HepG2 (cell line): ENCODE measurements around the gene CEP131. TPM values are rescaled to one million over a fixed set of nuclear protein-coding genes. Genes with fewer than 3 reads are reported as not detected.
"Not testable (repeated sequence)": the region's sequence is repeated elsewhere in the genome, so short reads cannot be mapped to it uniquely, and the experiment has no call there.

Experiments used
- ATAC-seq: fragments of 200-7000 bp; cut with Tn5 transposase; 3 replicates; pipeline ENCODE4 v1.9.1; 2020; ENCODE audit warnings: mild to moderate bottlenecking, moderate library complexity
- BruUV-seq: library from RNA; stranded (reverse); fragments of 400-500 nt; replicated peaks from 2 replicates; lab custom pipeline; 2021; lab: Mats Ljungman, UMichigan
- CTCF ChIA-PET: fragments of 300-600 bp; formaldehyde crosslinking; extraction: SDS; loops from one replicate; lab custom pipeline; 2021; ENCODE audit warnings: low total read pairs, inconsistent platforms, low intra/inter-chr PET ratio; lab: Yijun Ruan, JAX
- POLR2A ChIA-PET: fragments of 350-600 bp; sonication (Branson Sonifier 250); formaldehyde crosslinking; loops from one replicate; lab custom pipeline; 2020; ENCODE audit warnings: antibody characterized with exemption, inconsistent platforms; lab: Yijun Ruan, JAX
- DNase-seq: peaks from one replicate; pipeline ENCODE4 v3.0.0-alpha.2; 2015; ENCODE audit warnings: low spot score
- FAIRE-seq: peaks from 3 replicates; lab custom pipeline; 2011; peaks lifted over from hg19 to GRCh38; lab: Jason Lieb, UNC
- H2AFZ ChIP-seq: one replicate; pipeline ENCODE4 v1.6.1; 2011; ENCODE audit warnings: low read length, inconsistent platforms
- H3K27ac ChIP-seq: fragments of 300-600 bp; 3 replicates; pipeline ENCODE4 v1.8.0; 2011; ENCODE audit warnings: mixed run types, mild to moderate bottlenecking, mixed read lengths, low read length, inconsistent platforms; ENCODE audit not compliant: insufficient read depth; ENCODE audit errors: extremely low read length
- H3K27me3 ChIP-seq, 2 experiments: fragments of 200-600 bp in 1 of 2; 2 replicates in 1 of 2; 3 replicates in 1 of 2; pipeline versions ENCODE4 v1.6.0 to v1.8.0; 2011; ENCODE audit warnings: low read length in 2 of 2, mild to moderate bottlenecking in 2 of 2, moderate library complexity in 2 of 2, inconsistent platforms in 1 of 2; ENCODE audit not compliant: insufficient read depth in 2 of 2, control insufficient read depth in 1 of 2
- H3K36me3 ChIP-seq, 2 experiments: fragments of 200-600 bp in 1 of 2; replicated peaks in 1 of 2; 2 replicates in 1 of 2; 3 replicates in 1 of 2; pipeline versions ENCODE4 v1.5.1 to v1.8.0; 2011; ENCODE audit warnings: low read length in 2 of 2, inconsistent platforms in 1 of 2; ENCODE audit not compliant: insufficient read depth in 2 of 2, control insufficient read depth in 1 of 2
- H3K4me1 ChIP-seq: 2 replicates; pipeline ENCODE4 v1.5.1; 2012; ENCODE audit warnings: low read length, inconsistent platforms; ENCODE audit not compliant: insufficient read depth
- H3K4me2 ChIP-seq: 2 replicates; pipeline ENCODE4 v1.6.0; 2011; ENCODE audit warnings: low read depth, low read length, inconsistent platforms
- H3K4me3 ChIP-seq, 3 experiments: fragments of 200-600 bp in 1 of 3; sonication (generic), shearing (Covaris generic) in 1 of 3; replicated peaks in 1 of 3; 2 replicates each; pipeline ENCODE4 v1.5.1; 2011 to 2016; ENCODE audit warnings: low read length in 3 of 3, inconsistent platforms in 2 of 3, low read depth in 2 of 3, mild to moderate bottlenecking in 2 of 3, control low read depth in 1 of 3, mixed read lengths in 1 of 3; ENCODE audit not compliant: insufficient read depth in 1 of 3
- H3K79me2 ChIP-seq: one replicate; pipeline ENCODE4 v1.6.1; 2011; ENCODE audit warnings: low read length, inconsistent platforms; ENCODE audit not compliant: insufficient read depth
- H3K9ac ChIP-seq: 2 replicates; pipeline ENCODE4 v1.6.0; 2011; ENCODE audit warnings: mild to moderate bottlenecking, low read depth, low read length, inconsistent platforms; ENCODE audit not compliant: insufficient read depth
- H3K9me3 ChIP-seq: 2 replicates; pipeline ENCODE4 v1.5.1; 2012; ENCODE audit warnings: mild to moderate bottlenecking, low read length
- H4K20me1 ChIP-seq: 2 replicates; pipeline ENCODE4 v1.6.0; 2011; ENCODE audit warnings: inconsistent platforms, mild to moderate bottlenecking, low read length, moderate library complexity; ENCODE audit not compliant: insufficient read depth
- FOXA3 ChIP-seq: IDR thresholded peaks from 2 replicates; pipeline ENCODE4 v1.6.1; 2016; ENCODE audit warnings: missing genetic modification reagents, missing compliant biosample characterization
- PHF8 ChIP-seq: sonication (generic); formaldehyde crosslinking; IDR thresholded peaks from 2 replicates; pipeline ENCODE4 v1.5.0; 2020; ENCODE audit warnings: missing genetic modification reagents
- SATB2 ChIP-seq: sonication (generic); formaldehyde crosslinking; IDR thresholded peaks from 2 replicates; pipeline ENCODE4 v1.5.0; 2020; ENCODE audit warnings: missing genetic modification reagents
- WGBS: methylation state at CpG from one replicate; pipeline ENCODE4 v1.1.6; 2017; ENCODE audit warnings: low lambda C conversion rate; 5-methylcytosine and 5-hydroxymethylcytosine counted together
- in situ Hi-C: cut with HindIII; loops from 2 replicates; pipeline ENCODE4 v1.10.0; 2017; ENCODE audit warnings: low pct_unique_long_range_greater_than_20kb; ENCODE audit not compliant: extremely low pct_ligation_motif_present
- intact Hi-C: fragments of 100-400 bp; cut with micrococcal nuclease; formaldehyde crosslinking; loops from one replicate; pipeline ENCODE4 v1.10.0; 2022; ENCODE audit not compliant: unreplicated experiment
- polyA plus RNA-seq, 8 experiments: library from polyadenylated mRNA; depleted of rRNA in 3 of 8; stranded (reverse) in 7 of 8; unstranded in 1 of 8; fragments of >200 nt; fragmentation: Illumina TruSeq in 4 of 8; extraction: Trizol in 4 of 8; gene quantifications; 2 replicates each; pipeline versions ENCODE4 v1.2.1 to v1.2.3, GENCODE V29; 2011 to 2016; ENCODE audit warnings: low read depth in 4 of 8, missing spikeins in 1 of 8, mixed read lengths in 1 of 8; ENCODE audit not compliant: insufficient read depth in 1 of 8
- total RNA-seq, 5 experiments: library from RNA; depleted of rRNA; stranded (reverse); fragments of >200 nt; fragmentation: Illumina TruSeq; extraction: Trizol; gene quantifications; 2 replicates each; pipeline ENCODE4 v1.2.3, GENCODE V29; 2016; ENCODE audit warnings: low read depth in 1 of 5
- TF ChIP-seq, protein P1 (sequence below), 2 experiments: sonication (generic) in 1 of 2; formaldehyde crosslinking in 1 of 2; IDR thresholded peaks; 2 replicates each; pipeline versions ENCODE4 v1.4.0 to v1.6.1; 2016 to 2020; ENCODE audit warnings: borderline replicate concordance in 1 of 2, low read depth in 1 of 2, mild to moderate bottlenecking in 1 of 2, missing genetic modification reagents in 1 of 2
- TF ChIP-seq, protein P2 (sequence below): sonication (generic); formaldehyde crosslinking; IDR thresholded peaks from 2 replicates; pipeline ENCODE4 v1.5.1; 2020; ENCODE audit warnings: missing genetic modification reagents, mild to moderate bottlenecking, borderline replicate concordance

Gene CEP131
- total and polyA plus RNA-seq, 2 of the 13 experiments (the other 11 are each of a cell fraction or from before 2014, with no cell fraction given), result 5.0 to 16.8 TPM

DNA sequence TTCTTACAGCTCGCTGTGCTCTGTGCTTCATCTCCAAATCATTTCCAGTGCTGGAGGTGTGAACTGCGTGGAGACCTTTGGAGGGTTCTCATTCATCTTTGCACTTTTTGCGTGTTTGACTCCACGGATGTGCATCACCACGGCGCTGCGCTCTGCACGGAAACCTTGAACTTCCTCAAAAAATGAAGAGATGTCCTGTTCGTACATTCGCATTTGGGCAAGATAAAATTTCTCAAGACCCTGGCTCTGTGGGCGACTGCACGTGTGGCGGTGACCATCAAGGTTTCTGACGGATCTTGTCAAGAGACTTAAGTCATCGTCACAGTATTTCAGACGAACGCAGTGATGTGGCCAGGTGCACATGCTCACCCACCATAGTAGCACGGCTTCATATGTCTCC, 67.8 kb downstream of the CEP131 start (continued):
- TF ChIP-seq, protein P1, sequence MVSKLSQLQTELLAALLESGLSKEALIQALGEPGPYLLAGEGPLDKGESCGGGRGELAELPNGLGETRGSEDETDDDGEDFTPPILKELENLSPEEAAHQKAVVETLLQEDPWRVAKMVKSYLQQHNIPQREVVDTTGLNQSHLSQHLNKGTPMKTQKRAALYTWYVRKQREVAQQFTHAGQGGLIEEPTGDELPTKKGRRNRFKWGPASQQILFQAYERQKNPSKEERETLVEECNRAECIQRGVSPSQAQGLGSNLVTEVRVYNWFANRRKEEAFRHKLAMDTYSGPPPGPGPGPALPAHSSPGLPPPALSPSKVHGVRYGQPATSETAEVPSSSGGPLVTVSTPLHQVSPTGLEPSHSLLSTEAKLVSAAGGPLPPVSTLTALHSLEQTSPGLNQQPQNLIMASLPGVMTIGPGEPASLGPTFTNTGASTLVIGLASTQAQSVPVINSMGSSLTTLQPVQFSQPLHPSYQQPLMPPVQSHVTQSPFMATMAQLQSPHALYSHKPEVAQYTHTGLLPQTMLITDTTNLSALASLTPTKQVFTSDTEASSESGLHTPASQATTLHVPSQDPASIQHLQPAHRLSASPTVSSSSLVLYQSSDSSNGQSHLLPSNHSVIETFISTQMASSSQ (IDR thresholded peaks at IDR 0.05; ENCODE audit: low read depth), result no peak
- TF ChIP-seq, protein P1 (CRISPR knock-in tag; IDR thresholded peaks at IDR 0.05; ENCODE audit: borderline replicate concordance), result no peak
- TF ChIP-seq SATB2 (CRISPR knock-in tag) (no peak), FOXA3 (CRISPR knock-in tag) (no peak), PHF8 (CRISPR knock-in tag) (no peak)
- TF ChIP-seq, protein P2, sequence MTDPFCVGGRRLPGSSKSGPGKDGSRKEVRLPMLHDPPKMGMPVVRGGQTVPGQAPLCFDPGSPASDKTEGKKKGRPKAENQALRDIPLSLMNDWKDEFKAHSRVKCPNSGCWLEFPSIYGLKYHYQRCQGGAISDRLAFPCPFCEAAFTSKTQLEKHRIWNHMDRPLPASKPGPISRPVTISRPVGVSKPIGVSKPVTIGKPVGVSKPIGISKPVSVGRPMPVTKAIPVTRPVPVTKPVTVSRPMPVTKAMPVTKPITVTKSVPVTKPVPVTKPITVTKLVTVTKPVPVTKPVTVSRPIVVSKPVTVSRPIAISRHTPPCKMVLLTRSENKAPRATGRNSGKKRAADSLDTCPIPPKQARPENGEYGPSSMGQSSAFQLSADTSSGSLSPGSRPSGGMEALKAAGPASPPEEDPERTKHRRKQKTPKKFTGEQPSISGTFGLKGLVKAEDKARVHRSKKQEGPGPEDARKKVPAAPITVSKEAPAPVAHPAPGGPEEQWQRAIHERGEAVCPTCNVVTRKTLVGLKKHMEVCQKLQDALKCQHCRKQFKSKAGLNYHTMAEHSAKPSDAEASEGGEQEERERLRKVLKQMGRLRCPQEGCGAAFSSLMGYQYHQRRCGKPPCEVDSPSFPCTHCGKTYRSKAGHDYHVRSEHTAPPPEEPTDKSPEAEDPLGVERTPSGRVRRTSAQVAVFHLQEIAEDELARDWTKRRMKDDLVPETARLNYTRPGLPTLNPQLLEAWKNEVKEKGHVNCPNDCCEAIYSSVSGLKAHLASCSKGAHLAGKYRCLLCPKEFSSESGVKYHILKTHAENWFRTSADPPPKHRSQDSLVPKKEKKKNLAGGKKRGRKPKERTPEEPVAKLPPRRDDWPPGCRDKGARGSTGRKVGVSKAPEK (CRISPR knock-in tag), result no peak

DNA sequence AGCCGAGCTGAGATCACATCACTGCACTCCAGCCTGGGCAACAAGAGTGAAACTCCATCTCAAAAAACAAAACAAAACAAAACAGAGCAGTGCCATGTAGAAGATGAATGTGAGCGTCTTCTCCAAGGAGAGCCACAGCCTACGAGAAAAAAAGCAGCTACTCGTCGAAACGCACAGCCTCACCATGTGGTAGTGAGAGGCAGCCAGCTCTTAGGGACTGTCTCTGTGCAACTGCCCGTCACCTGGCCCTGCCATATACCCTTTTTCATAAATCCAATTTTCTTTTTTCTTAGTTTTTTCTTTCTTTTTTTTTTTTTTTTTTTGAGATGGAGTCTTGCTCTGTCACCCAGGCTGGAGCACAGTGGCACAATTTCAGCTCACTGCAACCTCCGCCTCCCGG, 68.7 kb downstream of the CEP131 start:
- in situ Hi-C loops, H3K4me3 ChIP-seq, BruUV-seq, H4K20me1 ChIP-seq, DNase-seq, H3K36me3 ChIP-seq, FAIRE-seq, H3K27ac ChIP-seq, H3K27me3 ChIP-seq, H2AFZ ChIP-seq, CTCF ChIA-PET, H3K4me2 ChIP-seq, H3K4me1 ChIP-seq, ATAC-seq, H3K9ac ChIP-seq, intact Hi-C loops, H3K79me2 ChIP-seq, H3K9me3 ChIP-seq: not testable (repeated sequence)
- POLR2A ChIA-PET, result interaction anchor here (0.6 kb wide), 1 partner anchor 504 kb away, joined by 3 read pairs; no protein-coding TSS in a partner anchor
- 93% methylated on average over 9 of the region's 9 CpGs for whole genome bisulfite sequencing
